Right cardiac atrium (tissue), 5 donors: ENCODE results near the gene SPECC1. TPM values are rescaled to one million over a fixed set of nuclear protein-coding genes. Genes with fewer than 3 reads are reported as not detected.

ENCODE experiments used
- ATAC-seq, 2 donors: fragments of 200-7000 bp; cut with Tn5 transposase; one replicate each; pipeline versions ENCODE4 v1.8.0 to v1.9.1; 2020; ENCODE audit warnings: moderate library complexity in 2 of 2, mild to moderate bottlenecking in 1 of 2
- DNase-seq, 3 donors: peaks; one replicate each; pipeline ENCODE4 v3.0.0-alpha.2; 2020
- H3K27ac ChIP-seq: one replicate; pipeline ENCODE4 v1.5.1; 2013; ENCODE audit warnings: mild to moderate bottlenecking, low read length, control low read depth, moderate library complexity
- H3K27me3 ChIP-seq: one replicate; pipeline ENCODE4 v1.6.1; 2013; ENCODE audit not compliant: control insufficient read depth, insufficient read depth
- H3K4me1 ChIP-seq: one replicate; pipeline ENCODE4 v1.6.1; 2013; ENCODE audit warnings: low read length; ENCODE audit not compliant: control insufficient read depth, insufficient read depth
- H3K4me3 ChIP-seq: one replicate; pipeline ENCODE4 v1.5.1; 2013; ENCODE audit warnings: low read length, control low read depth
- H3K9me3 ChIP-seq: one replicate; pipeline ENCODE4 v1.6.1; 2013; ENCODE audit warnings: low read length; ENCODE audit not compliant: control insufficient read depth
- WGBS: extraction: QIAGEN DNeasy Blood & Tissue Kit; methylation state at CpG from one replicate; pipeline ENCODE4 v1.1.7; 2013; 5-methylcytosine and 5-hydroxymethylcytosine counted together
- intact Hi-C, 4 donors: fragments of 100-400 bp; cut with DNase I; formaldehyde crosslinking; loops; one replicate each; pipeline versions ENCODE4 v1.11.0 to v1.14.0; 2022 to 2023
- polyA plus RNA-seq: library from polyadenylated mRNA; stranded (reverse); fragments of 200-250 nt; gene quantifications from one replicate; pipeline ENCODE4 v1.2.3, GENCODE V29; 2013
- total RNA-seq, 4 donors: library from RNA; stranded (reverse); fragmentation: NEBNext Ultra II Directional; extraction: Animal tissue kit (Norgen Biotek cat#: 25700); gene quantifications; one replicate each; pipeline ENCODE4 v1.2.1, GENCODE V29; 2021
- donor health status: healthy with polysubstance abuse.
- donor health status: DM: no; HTN: yes; CAD: no.
- donor health status: DM: no; HTN: no; CAD: no.
- donor health status: DM: no; HTN: yes; CAD: no; lungs with severe emphysema.
- donor health status: DM: yes; HTN: yes; CAD: no.

Gene SPECC1
- total and polyA plus RNA-seq, 5 donors = 3.1 to 9.7 (median 8.0) TPM

- peaks cover 4% of the 10 kb centered on the region for H3K4me1 ChIP-seq
- 80% methylated on average over 6 of the region's 6 CpGs for WGBS
- no peaks in the 10 kb centered on the region for H3K27me3 ChIP-seq
- H3K9me3 ChIP-seq = no peaks in the 10 kb centered on the region
- DNase-seq (no peak), ATAC-seq (no peak)
- H3K4me3 ChIP-seq = no peak overlapping the region
- peak overlapping the region; percentile 14 for H3K27ac ChIP-seq
- intact Hi-C loops = no loop called here
Observed at GRCh38 chr17:20087538-20088250, 78.5 kb downstream of the SPECC1 start.

DNA sequence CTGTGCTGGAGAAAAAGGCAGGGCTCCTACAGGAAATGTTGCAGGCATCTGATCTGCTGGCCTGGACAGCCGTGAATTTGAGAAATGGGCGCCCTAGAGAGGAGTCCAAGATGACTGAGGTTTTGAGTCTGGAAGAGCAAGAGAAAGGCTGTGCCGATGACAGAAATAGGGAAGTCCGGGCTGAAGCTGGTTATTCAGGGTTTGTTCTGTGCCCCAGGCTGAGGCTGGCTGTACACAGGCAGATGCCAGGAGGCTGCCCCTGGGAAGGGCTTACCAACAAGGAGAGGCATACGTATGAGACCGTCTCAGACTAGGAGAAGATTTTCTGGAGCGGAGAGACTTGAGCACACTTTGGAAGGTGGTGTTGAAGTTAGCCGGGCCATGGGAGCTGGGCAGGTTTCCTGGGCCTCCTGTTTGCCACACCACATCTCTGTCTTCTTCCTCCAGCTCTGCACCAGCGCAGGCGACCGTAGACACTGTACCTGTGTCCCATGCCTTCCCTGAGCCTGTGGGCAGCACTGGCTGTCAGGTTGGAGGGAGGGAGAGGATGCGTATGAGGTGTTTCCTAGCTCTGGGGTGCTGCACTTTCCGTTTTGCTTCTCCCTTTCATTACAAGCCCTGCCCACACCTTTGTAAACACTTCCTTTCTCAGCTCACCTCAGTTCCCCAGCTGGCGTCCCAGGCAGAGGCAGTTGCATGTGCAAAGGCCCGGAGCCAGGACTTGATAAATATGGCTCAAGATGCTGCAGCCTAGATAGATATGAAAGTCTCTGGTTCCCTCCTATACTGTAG, 80.8 kb downstream of the SPECC1 start:
- no peak for ATAC-seq
- DNase-seq = no peak
- no peaks in the 10 kb centered on the region for H3K9me3 ChIP-seq
- intact Hi-C loops = loop anchor here in 1 of 4 donors (10.0 kb wide), 1 partner anchor 85 kb away; the partner anchor contains the start of gene SPECC1
- WGBS = 89% methylated on average over 15 of the region's 15 CpGs
- H3K27me3 ChIP-seq = no peaks in the 10 kb centered on the region
- peaks cover 6% of the 10 kb centered on the region for H3K4me1 ChIP-seq
- H3K4me3 ChIP-seq = no peak overlapping the region
- peak overlapping the region; percentile 83 for H3K27ac ChIP-seq

- H3K4me3 ChIP-seq = no peak overlapping the region
- peaks cover 5% of the 10 kb centered on the region for H3K4me1 ChIP-seq
- peak; percentile 83 to 87 for ATAC-seq
- intact Hi-C loops = loop anchor here in 1 of 4 donors (10.0 kb wide), 1 partner anchor 87 kb away; the partner anchor contains the start of gene SPECC1
- no peaks in the 10 kb centered on the region for H3K27me3 ChIP-seq
- no peaks in the 10 kb centered on the region for H3K9me3 ChIP-seq
- peak overlapping the region; percentile 97 for H3K27ac ChIP-seq
- peak; percentile 33 to 65 (median 62) for DNase-seq
- WGBS = 41% methylated on average over 19 of the region's 19 CpGs
Observed at GRCh38 chr17:20091174-20092029, 82.2 kb downstream of the SPECC1 start.

- ATAC-seq (no peak), DNase-seq (no peak)
- no peaks in the 10 kb centered on the region for H3K9me3 ChIP-seq
- intact Hi-C loops = loop anchor here in 1 of 4 donors (10.0 kb wide), 1 partner anchor 88 kb away; the partner anchor contains the start of gene SPECC1
- 63% methylated on average over 6 of the region's 6 CpGs for WGBS
- H3K4me3 ChIP-seq = no peak overlapping the region
- peaks cover 5% of the 10 kb centered on the region for H3K4me1 ChIP-seq
- no peaks in the 10 kb centered on the region for H3K27me3 ChIP-seq
- peak overlapping the region; percentile 90 for H3K27ac ChIP-seq
Observed at GRCh38 chr17:20092261-20092867, 83.2 kb downstream of the SPECC1 start.

GRCh38 chr17:20092973-20093626, 83.9 kb downstream of the SPECC1 start:
- no peak overlapping the region for H3K4me3 ChIP-seq
- no peak for DNase-seq
- intact Hi-C loops = loop anchor here in 1 of 4 donors (10.0 kb wide), 1 partner anchor 88 kb away; the partner anchor contains the start of gene SPECC1
- ATAC-seq = no peak
- no peaks in the 10 kb centered on the region for H3K27me3 ChIP-seq
- no peaks in the 10 kb centered on the region for H3K9me3 ChIP-seq
- peak overlapping the region; percentile 30 for H3K27ac ChIP-seq
- 88% methylated on average over 2 of the region's 2 CpGs for WGBS
- H3K4me1 ChIP-seq = peaks cover 5% of the 10 kb centered on the region

DNA sequence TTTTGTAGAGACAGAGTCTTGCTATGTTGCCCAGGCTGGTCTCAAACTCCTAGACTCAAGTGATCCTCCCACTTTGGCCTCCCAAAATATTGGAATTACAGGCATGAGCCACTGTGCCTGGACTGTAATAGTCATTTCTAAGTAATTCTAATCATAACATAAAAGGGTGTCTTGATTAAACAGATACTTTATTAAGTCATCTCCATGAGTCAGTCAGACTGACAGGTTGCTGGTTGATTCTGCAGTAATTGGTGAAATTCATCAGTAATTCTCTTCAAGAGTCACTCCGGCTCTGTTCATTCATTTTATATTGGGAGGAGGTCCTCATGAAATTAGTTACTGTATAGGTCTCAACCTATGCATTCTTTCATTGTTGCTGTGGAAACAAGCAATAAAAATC, 85.6 kb downstream of the SPECC1 start:
- 44% methylated on average over 1 of the region's 1 CpG for WGBS
- intact Hi-C loops = loop anchor here in 1 of 4 donors (10.0 kb wide), 1 partner anchor 90 kb away; the partner anchor contains the start of gene SPECC1

DNA sequence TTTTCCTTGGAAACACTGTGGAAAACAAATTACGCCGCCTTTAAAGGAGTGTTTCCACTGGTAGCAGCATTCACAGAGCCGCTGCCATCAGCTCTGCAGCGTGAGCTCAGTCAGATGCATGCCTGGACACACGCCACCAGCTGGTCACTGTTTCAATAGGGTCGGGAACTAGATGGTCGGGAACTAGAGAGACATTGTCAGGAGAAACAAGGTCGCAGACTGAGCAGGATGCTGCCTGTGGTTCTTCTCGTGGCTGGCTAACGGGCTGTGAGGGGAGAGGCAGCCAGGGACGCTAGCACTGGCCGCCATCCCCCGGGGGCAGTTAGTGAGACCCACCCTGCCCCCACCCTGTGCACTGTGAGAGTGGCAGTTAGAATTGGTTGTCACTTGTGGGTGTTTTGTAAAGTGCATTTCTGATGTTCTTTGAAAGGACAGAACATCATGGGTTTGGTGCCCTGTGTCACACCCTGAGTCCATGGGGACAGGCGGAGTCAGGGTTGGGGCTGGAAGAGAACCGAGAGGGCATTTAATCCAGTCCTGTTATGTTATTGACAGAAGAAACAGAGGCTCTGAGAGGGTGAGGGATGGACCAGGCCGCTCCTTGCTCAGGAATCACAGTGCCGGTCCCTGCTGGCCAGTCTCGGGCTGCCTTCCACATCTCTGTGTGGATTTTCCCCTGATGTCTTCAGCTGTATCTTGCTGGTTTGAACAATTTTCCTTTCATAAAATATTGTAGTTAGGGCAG, 86.3 kb downstream of the SPECC1 start:
- Histone ChIP-seq H3K9me3 (no peaks in the 10 kb centered on the region), H3K27me3 (no peaks in the 10 kb centered on the region), H3K4me1 (peaks cover 5% of the 10 kb centered on the region), H3K27ac (peak overlapping the region; percentile 63), H3K4me3 (no peak overlapping the region)
- ATAC-seq (peak; percentile 78 to 79), DNase-seq (peak; percentile 76 to 93 (median 89))
- WGBS = 30% methylated on average over 18 of the region's 18 CpGs
- intact Hi-C loops = loop anchor here in 1 of 4 donors (10.0 kb wide), 1 partner anchor 91 kb away; the partner anchor contains the start of gene SPECC1

More for the DNA sequence above, 85.6 kb downstream of the SPECC1 start:
- Histone ChIP-seq H3K4me1 (peaks cover 5% of the 10 kb centered on the region), H3K27ac (no peak overlapping the region), H3K27me3 (no peaks in the 10 kb centered on the region), H3K4me3 (no peak overlapping the region), H3K9me3 (no peaks in the 10 kb centered on the region)
- ATAC-seq (no peak), DNase-seq (no peak)

DNA sequence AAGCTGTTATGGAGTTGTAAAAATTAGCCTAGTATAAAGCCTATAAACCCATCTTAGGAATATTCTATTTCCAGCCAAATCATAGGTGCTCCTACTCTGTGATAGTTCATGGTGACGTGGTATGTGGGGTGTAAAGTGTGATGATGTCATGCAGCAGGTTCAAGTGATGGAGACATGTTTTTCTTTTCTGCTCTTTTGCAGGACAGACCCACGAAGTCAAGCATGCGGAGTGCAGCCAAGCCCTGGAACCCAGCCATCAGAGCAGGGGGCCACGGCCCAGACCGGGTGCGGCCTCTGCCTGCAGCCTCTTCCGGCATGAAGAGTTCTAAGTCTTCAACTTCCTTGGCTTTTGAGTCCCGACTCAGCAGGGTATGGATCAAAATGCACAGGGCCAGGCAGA, 87.3 kb downstream of the SPECC1 start:
- WGBS = 60% methylated on average over 8 of the region's 8 CpGs
- H3K4me1 ChIP-seq = peaks cover 2% of the 10 kb centered on the region
- peak in 2 of 3 donors; percentile 77 to 82 for DNase-seq

DNA sequence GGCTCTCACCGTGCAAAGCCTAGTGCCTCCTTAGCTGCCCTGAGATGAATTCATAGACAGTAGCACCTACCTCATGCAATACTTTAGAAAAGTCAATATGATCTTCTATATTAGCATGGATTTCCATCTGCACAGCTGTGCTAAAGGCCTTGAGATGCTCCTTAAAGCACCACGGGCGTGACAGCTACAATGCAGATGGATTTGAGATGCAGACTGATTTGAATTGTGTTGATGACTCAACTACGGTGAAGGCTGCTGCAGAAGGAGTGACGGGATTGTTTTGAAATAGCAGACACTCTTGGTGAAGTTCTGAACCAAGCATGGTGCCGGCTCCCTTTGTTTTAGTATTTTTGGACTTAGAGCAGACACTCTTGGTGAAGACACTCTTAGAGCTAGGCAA, 88.2 kb downstream of the SPECC1 start:
- peaks cover 2% of the 10 kb centered on the region for H3K4me1 ChIP-seq
- H3K4me3 ChIP-seq = no peak overlapping the region
- WGBS = 85% methylated on average over 6 of the region's 6 CpGs
- no peaks in the 10 kb centered on the region for H3K9me3 ChIP-seq
- ATAC-seq = no peak
- no peak for DNase-seq
- H3K27me3 ChIP-seq = no peaks in the 10 kb centered on the region
- intact Hi-C loops = loop anchor here in 1 of 4 donors (10.0 kb wide), 1 partner anchor 93 kb away; the partner anchor contains the start of gene SPECC1
- no peak overlapping the region for H3K27ac ChIP-seq

More for the DNA sequence above, 87.3 kb downstream of the SPECC1 start:
- Histone ChIP-seq H3K27me3 (no peaks in the 10 kb centered on the region), H3K27ac (no peak overlapping the region), H3K4me3 (no peak overlapping the region), H3K9me3 (no peaks in the 10 kb centered on the region)
- peak in 1 of 2 donors; percentile 32 for ATAC-seq
- intact Hi-C loops = loop anchor here in 1 of 4 donors (10.0 kb wide), 1 partner anchor 92 kb away; the partner anchor contains the start of gene SPECC1
